Endodermal cell (in vitro differentiated cells): ENCODE measurements around the gene NDC80. TPM values are rescaled to one million over a fixed set of nuclear protein-coding genes. Genes with fewer than 3 reads are reported as not detected.

Experiments used
- DNase-seq: peaks from one replicate; pipeline ENCODE4 v3.0.0-alpha.2; 2017
- H3K27ac ChIP-seq: 2 replicates; pipeline ENCODE4 v1.5.1; 2013; ENCODE audit warnings: mild to moderate bottlenecking, low read depth, low read length, moderate library complexity
- H3K27me3 ChIP-seq: 2 replicates; pipeline ENCODE4 v1.6.1; 2013; ENCODE audit warnings: mild to moderate bottlenecking, low read length, moderate library complexity; ENCODE audit not compliant: insufficient read depth, control insufficient read depth, poor library complexity, severe bottlenecking
- H3K36me3 ChIP-seq: 2 replicates; pipeline ENCODE4 v1.7.0; 2013; ENCODE audit warnings: mild to moderate bottlenecking, low read length, moderate library complexity; ENCODE audit not compliant: control insufficient read depth, insufficient read depth
- H3K4me1 ChIP-seq: one replicate; pipeline ENCODE4 v1.7.0; 2013; ENCODE audit warnings: low read length; ENCODE audit not compliant: control insufficient read depth, insufficient read depth
- H3K4me3 ChIP-seq: 2 replicates; pipeline ENCODE4 v1.5.1; 2013; ENCODE audit warnings: mild to moderate bottlenecking, low read length, moderate library complexity
- H3K9ac ChIP-seq: 2 replicates; pipeline ENCODE4 v1.6.1; 2013; ENCODE audit warnings: mild to moderate bottlenecking, low read length, moderate library complexity; ENCODE audit not compliant: poor library complexity, severe bottlenecking; ENCODE audit errors: extremely low read depth
- H3K9me3 ChIP-seq: 2 replicates; pipeline ENCODE4 v1.6.1; 2013; ENCODE audit warnings: mild to moderate bottlenecking, low read length, moderate library complexity; ENCODE audit not compliant: control insufficient read depth
- H3K27ac Mint-ChIP-seq: 2 replicates; pipeline ENCODE4 v1.8.0; 2020; ENCODE audit warnings: mixed read lengths
- H3K27me3 Mint-ChIP-seq: 2 replicates; pipeline ENCODE4 v1.8.0; 2021; ENCODE audit warnings: mild to moderate bottlenecking, mixed read lengths; ENCODE audit not compliant: insufficient read depth
- H3K36me3 Mint-ChIP-seq: 2 replicates; pipeline ENCODE4 v1.8.0; 2020; ENCODE audit warnings: low read depth, mixed read lengths
- H3K4me1 Mint-ChIP-seq: 2 replicates; pipeline ENCODE4 v1.8.0; 2020; ENCODE audit warnings: mixed read lengths
- H3K4me3 Mint-ChIP-seq: 2 replicates; pipeline ENCODE4 v1.8.0; 2020; ENCODE audit warnings: mild to moderate bottlenecking, moderate library complexity, mixed read lengths
- H3K9me3 Mint-ChIP-seq: 2 replicates; pipeline ENCODE4 v1.8.0; 2020; ENCODE audit warnings: mild to moderate bottlenecking, mixed read lengths
- whole genome bisulfite sequencing, 2 experiments: methylation state at CpG; one replicate each; pipeline versions ENCODE4 v1.1.5 to v1.1.7; 2013; ENCODE audit warnings: missing lambda C conversion rate in 2 of 2, mixed read lengths in 1 of 2; ENCODE audit not compliant: insufficient coverage in 1 of 2, insufficient read length in 1 of 2; 5-methylcytosine and 5-hydroxymethylcytosine counted together
- total RNA-seq, 2 donors: library from RNA; stranded (reverse); fragmentation: NEBNext Ultra II Directional in 1 of 2; extraction: Animal tissue kit (Norgen Biotek cat#: 25700) in 1 of 2; gene quantifications; 2 replicates in 1 of 2; 3 replicates in 1 of 2; pipeline ENCODE4 v1.2.1, GENCODE V29; 2021
- TF ChIP-seq, protein P1 (sequence below): fragments of 200-600 bp; sonication (generic); conservative IDR thresholded peaks from 2 replicates; pipeline ENCODE4 v1.5.0; 2021; ENCODE audit warnings: antibody characterized with exemption, mild to moderate bottlenecking

Gene NDC80
- total RNA-seq, 2 donors from 2014 or later = 29.7 to 61.8 TPM

GRCh38 chr18:2549462-2549861 lies 21.9 kb upstream of the NDC80 start:
- no peak overlapping the region for H3K9ac ChIP-seq
- no peak overlapping the region for H3K27ac ChIP-seq
- H3K9me3 Mint-ChIP-seq = no peaks in the 10 kb centered on the region
- WGBS, 2 experiments = 97% methylated on average over 2 of the region's 2 CpGs; no CpG with 5 or more reads in 1 of the 2 experiments
- TF ChIP-seq, protein P1, sequence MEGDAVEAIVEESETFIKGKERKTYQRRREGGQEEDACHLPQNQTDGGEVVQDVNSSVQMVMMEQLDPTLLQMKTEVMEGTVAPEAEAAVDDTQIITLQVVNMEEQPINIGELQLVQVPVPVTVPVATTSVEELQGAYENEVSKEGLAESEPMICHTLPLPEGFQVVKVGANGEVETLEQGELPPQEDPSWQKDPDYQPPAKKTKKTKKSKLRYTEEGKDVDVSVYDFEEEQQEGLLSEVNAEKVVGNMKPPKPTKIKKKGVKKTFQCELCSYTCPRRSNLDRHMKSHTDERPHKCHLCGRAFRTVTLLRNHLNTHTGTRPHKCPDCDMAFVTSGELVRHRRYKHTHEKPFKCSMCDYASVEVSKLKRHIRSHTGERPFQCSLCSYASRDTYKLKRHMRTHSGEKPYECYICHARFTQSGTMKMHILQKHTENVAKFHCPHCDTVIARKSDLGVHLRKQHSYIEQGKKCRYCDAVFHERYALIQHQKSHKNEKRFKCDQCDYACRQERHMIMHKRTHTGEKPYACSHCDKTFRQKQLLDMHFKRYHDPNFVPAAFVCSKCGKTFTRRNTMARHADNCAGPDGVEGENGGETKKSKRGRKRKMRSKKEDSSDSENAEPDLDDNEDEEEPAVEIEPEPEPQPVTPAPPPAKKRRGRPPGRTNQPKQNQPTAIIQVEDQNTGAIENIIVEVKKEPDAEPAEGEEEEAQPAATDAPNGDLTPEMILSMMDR = no peak
- DNase-seq = no peak
- H3K9me3 ChIP-seq = no peaks in the 10 kb centered on the region
- no peaks in the 10 kb centered on the region for H3K4me1 ChIP-seq
- H3K4me3 ChIP-seq = no peak overlapping the region
- H3K36me3 Mint-ChIP-seq = peaks cover 28% of the 10 kb centered on the region
- no peaks in the 10 kb centered on the region for H3K27me3 Mint-ChIP-seq
- H3K4me1 Mint-ChIP-seq = no peaks in the 10 kb centered on the region
- H3K27me3 ChIP-seq = no peaks in the 10 kb centered on the region
- H3K27ac Mint-ChIP-seq = no peak overlapping the region
- no peak overlapping the region for H3K4me3 Mint-ChIP-seq
- H3K36me3 ChIP-seq = peaks cover 37% of the 10 kb centered on the region

- TF ChIP-seq, protein P1 = no peak
- no peaks in the 10 kb centered on the region for H3K27me3 Mint-ChIP-seq
- no peak overlapping the region for H3K27ac ChIP-seq
- 90 to 98% methylated on average over 3 of the region's 3 CpGs for WGBS, 2 experiments
- no peaks in the 10 kb centered on the region for H3K4me1 ChIP-seq
- no peak overlapping the region for H3K9ac ChIP-seq
- no peak for DNase-seq
- no peak overlapping the region for H3K4me3 Mint-ChIP-seq
- H3K36me3 ChIP-seq = peaks cover 43% of the 10 kb centered on the region
- H3K9me3 Mint-ChIP-seq = no peaks in the 10 kb centered on the region
- H3K27ac Mint-ChIP-seq = no peak overlapping the region
- H3K4me3 ChIP-seq = no peak overlapping the region
- H3K36me3 Mint-ChIP-seq = peaks cover 34% of the 10 kb centered on the region
- H3K4me1 Mint-ChIP-seq = peaks cover 4% of the 10 kb centered on the region
- H3K27me3 ChIP-seq = no peaks in the 10 kb centered on the region
- no peaks in the 10 kb centered on the region for H3K9me3 ChIP-seq
Measured at GRCh38 chr18:2551425-2551824, 19.9 kb upstream of the NDC80 start.

GRCh38 chr18:2554696-2555095 lies 16.7 kb upstream of the NDC80 start:
- Mint-ChIP-seq H3K36me3 (peaks cover 27% of the 10 kb centered on the region), H3K4me3 (no peak overlapping the region), H3K9me3 (no peaks in the 10 kb centered on the region), H3K27me3 (no peaks in the 10 kb centered on the region), H3K27ac (no peak overlapping the region), H3K4me1 (peaks cover 17% of the 10 kb centered on the region)
- H3K27me3 ChIP-seq = no peaks in the 10 kb centered on the region
- WGBS, 2 experiments = 89 to 91% methylated on average over 3 to 4 of the region's 4 CpGs
- no peak overlapping the region for H3K9ac ChIP-seq
- H3K4me3 ChIP-seq = no peak overlapping the region
- no peaks in the 10 kb centered on the region for H3K9me3 ChIP-seq
- DNase-seq = no peak
- peaks cover 39% of the 10 kb centered on the region for H3K36me3 ChIP-seq
- no peak overlapping the region for H3K27ac ChIP-seq
- H3K4me1 ChIP-seq = peaks cover 3% of the 10 kb centered on the region
- TF ChIP-seq, protein P1 = no peak
